ENCODE measurements around the gene H19. TPM values are rescaled to one million over a fixed set of nuclear protein-coding genes. Genes with fewer than 3 reads are reported as not detected.

H19 gene
- total and polyA plus RNA-seq, 2 donors (not counting 1 experiment from before 2014, with no cell fraction given) = 1.8 to 8.9 TPM

GRCh38 chr11:1948389-1948788, 49.3 kb downstream of the H19 start:
- no peak overlapping the region for H3K4me2 ChIP-seq (ENCODE audit: extremely low read depth, insufficient read depth, low read length)
- H3K9me3 ChIP-seq (ENCODE audit: control insufficient read depth, insufficient read depth, low read depth, low read length) = no peaks in the 10 kb centered on the region
- H4K20me1 ChIP-seq (ENCODE audit: control insufficient read depth, extremely low read depth, insufficient read depth, low read length) = no peaks in the 10 kb centered on the region
- no peaks in the 10 kb centered on the region for H3K4me1 ChIP-seq (ENCODE audit: control insufficient read depth, extremely low read depth, insufficient read depth, low read length)
- no peaks in the 10 kb centered on the region for H3K36me3 ChIP-seq (ENCODE audit: control insufficient read depth, insufficient read depth, low read length)
- H3K27me3 ChIP-seq (ENCODE audit: control insufficient read depth, insufficient read depth, low read length) = no peaks in the 10 kb centered on the region
- no peak overlapping the region for H3K4me3 ChIP-seq (replicated peaks in 1 of 4; ENCODE audit: control extremely low read depth in 1 of 4, insufficient read depth in 1 of 4, low read depth in 3 of 4, low read length in 4 of 4)
- no peak overlapping the region for H3K27ac ChIP-seq (ENCODE audit: insufficient read depth, low read length)
- no peak for DNase-seq (ENCODE audit: low read depth in 2 of 2)
- no peak overlapping the region for H3K9ac ChIP-seq (ENCODE audit: insufficient read depth, low read length)
- TF ChIP-seq CTCF (conservative IDR thresholded peaks at IDR 0.05 in 1 of 2, IDR thresholded peaks at IDR 0.05 in 1 of 2; ENCODE audit: low read depth in 1 of 2, low read length in 2 of 2) (no peak), EZH2 (IDR thresholded peaks at IDR 0.05; ENCODE audit: low read length, missing control alignments) (no peak)
- H3K79me2 ChIP-seq (ENCODE audit: control insufficient read depth, insufficient read depth, low read length) = no peaks in the 10 kb centered on the region
- H2AFZ ChIP-seq (ENCODE audit: low read length) = no peak overlapping the region

- H3K79me2 ChIP-seq (ENCODE audit: control insufficient read depth, insufficient read depth, low read length) = no peaks in the 10 kb centered on the region
- H3K4me2 ChIP-seq (ENCODE audit: extremely low read depth, insufficient read depth, low read length) = no peak overlapping the region
- H3K9me3 ChIP-seq (ENCODE audit: control insufficient read depth, insufficient read depth, low read depth, low read length) = no peaks in the 10 kb centered on the region
- TF ChIP-seq EZH2 (IDR thresholded peaks at IDR 0.05; ENCODE audit: low read length, missing control alignments) (no peak), CTCF (conservative IDR thresholded peaks at IDR 0.05 in 1 of 2, IDR thresholded peaks at IDR 0.05 in 1 of 2; ENCODE audit: low read depth in 1 of 2, low read length in 2 of 2) (no peak)
- DNase-seq (ENCODE audit: low read depth in 2 of 2) = no peak
- no peak overlapping the region for H3K9ac ChIP-seq (ENCODE audit: insufficient read depth, low read length)
- no peaks in the 10 kb centered on the region for H3K4me1 ChIP-seq (ENCODE audit: control insufficient read depth, extremely low read depth, insufficient read depth, low read length)
- no peak overlapping the region for H2AFZ ChIP-seq (ENCODE audit: low read length)
- no peaks in the 10 kb centered on the region for H4K20me1 ChIP-seq (ENCODE audit: control insufficient read depth, extremely low read depth, insufficient read depth, low read length)
- H3K27me3 ChIP-seq (ENCODE audit: control insufficient read depth, insufficient read depth, low read length) = no peaks in the 10 kb centered on the region
- H3K4me3 ChIP-seq (replicated peaks in 1 of 4; ENCODE audit: control extremely low read depth in 1 of 4, insufficient read depth in 1 of 4, low read depth in 3 of 4, low read length in 4 of 4) = no peak overlapping the region
- no peaks in the 10 kb centered on the region for H3K36me3 ChIP-seq (ENCODE audit: control insufficient read depth, insufficient read depth, low read length)
- no peak overlapping the region for H3K27ac ChIP-seq (ENCODE audit: insufficient read depth, low read length)
Measured at GRCh38 chr11:1947592-1948237, 49.9 kb downstream of the H19 start.

- H2AFZ ChIP-seq (ENCODE audit: low read length) = no peak within 1 kb of the TSS
Measured at GRCh38 chr11:1946812-1947484, 50.7 kb downstream of the H19 start, which contains the start of gene MRPL23. TSS of gene MRPL23 (plus strand) at chr11:1947332. CDS start at chr11:1947363, 31 bp downstream.

More at GRCh38 chr11:1946812-1947484, 50.7 kb downstream of the H19 start, which contains the start of gene MRPL23:
- TF ChIP-seq CTCF (conservative IDR thresholded peaks at IDR 0.05 in 1 of 2, IDR thresholded peaks at IDR 0.05 in 1 of 2; ENCODE audit: low read depth in 1 of 2, low read length in 2 of 2) = no peak
- no peak for TF ChIP-seq EZH2 (IDR thresholded peaks at IDR 0.05; ENCODE audit: low read length, missing control alignments)
- no peak within 1 kb of the TSS for H3K4me2 ChIP-seq (ENCODE audit: extremely low read depth, insufficient read depth, low read length)
- no peaks in the 10 kb centered on the region for H4K20me1 ChIP-seq (ENCODE audit: control insufficient read depth, extremely low read depth, insufficient read depth, low read length)
- H3K36me3 ChIP-seq (ENCODE audit: control insufficient read depth, insufficient read depth, low read length) = no peaks in the 10 kb centered on the region
- H3K27ac ChIP-seq (ENCODE audit: insufficient read depth, low read length) = no peak within 1 kb of the TSS
- DNase-seq (ENCODE audit: low read depth in 2 of 2) = no peak
- H3K4me1 ChIP-seq (ENCODE audit: control insufficient read depth, extremely low read depth, insufficient read depth, low read length) = no peaks in the 10 kb centered on the region
- no peaks in the 10 kb centered on the region for H3K27me3 ChIP-seq (ENCODE audit: control insufficient read depth, insufficient read depth, low read length)
- H3K9me3 ChIP-seq (ENCODE audit: control insufficient read depth, insufficient read depth, low read depth, low read length) = no peaks in the 10 kb centered on the region
- no peak within 1 kb of the TSS for H3K9ac ChIP-seq (ENCODE audit: insufficient read depth, low read length)
- H3K79me2 ChIP-seq (ENCODE audit: control insufficient read depth, insufficient read depth, low read length) = no peaks in the 10 kb centered on the region
- H3K4me3 ChIP-seq (replicated peaks in 1 of 4; ENCODE audit: control extremely low read depth in 1 of 4, insufficient read depth in 1 of 4, low read depth in 3 of 4, low read length in 4 of 4) = no peak within 1 kb of the TSS
